Brain microvascular endothelial cell (primary cell): ENCODE data around the gene ZRANB1.

Experiments
- DNase-seq: peaks from one replicate; pipeline ENCODE4 v3.0.0-alpha.2; 2020
- H3K27ac ChIP-seq: fragments of 250-450 bp; sonication (Bioruptor Pico); 2 replicates; pipeline ENCODE4 v1.5.1; 2020; ENCODE audit warnings: mild to moderate bottlenecking, moderate library complexity
- H3K27me3 ChIP-seq: fragments of 250-450 bp; sonication (Bioruptor Pico); replicated peaks from 2 replicates; pipeline ENCODE4 v1.5.1; 2020; ENCODE audit warnings: mild to moderate bottlenecking
- H3K36me3 ChIP-seq: fragments of 250-450 bp; sonication (Bioruptor Pico); replicated peaks from 2 replicates; pipeline ENCODE4 v1.5.1; 2020; ENCODE audit warnings: mild to moderate bottlenecking
- H3K4me3 ChIP-seq: 2 replicates; pipeline ENCODE4 v1.5.1; 2011; ENCODE audit warnings: low read depth, mild to moderate bottlenecking, control low read depth, low read length, moderate library complexity
- in situ Hi-C: cut with HindIII; loops from 2 replicates; pipeline ENCODE4 v1.10.0; 2017; ENCODE audit warnings: low sequenced_read_pairs, low pct_ligation_motif_present
- TF ChIP-seq, protein P1 (sequence below): IDR thresholded peaks from 2 replicates; pipeline ENCODE4 v1.5.1; 2011; ENCODE audit warnings: low read depth, mild to moderate bottlenecking, moderate library complexity, low read length, control low read depth, inconsistent platforms; ENCODE audit errors: missing control alignments

The ZRANB1 gene

DNA sequence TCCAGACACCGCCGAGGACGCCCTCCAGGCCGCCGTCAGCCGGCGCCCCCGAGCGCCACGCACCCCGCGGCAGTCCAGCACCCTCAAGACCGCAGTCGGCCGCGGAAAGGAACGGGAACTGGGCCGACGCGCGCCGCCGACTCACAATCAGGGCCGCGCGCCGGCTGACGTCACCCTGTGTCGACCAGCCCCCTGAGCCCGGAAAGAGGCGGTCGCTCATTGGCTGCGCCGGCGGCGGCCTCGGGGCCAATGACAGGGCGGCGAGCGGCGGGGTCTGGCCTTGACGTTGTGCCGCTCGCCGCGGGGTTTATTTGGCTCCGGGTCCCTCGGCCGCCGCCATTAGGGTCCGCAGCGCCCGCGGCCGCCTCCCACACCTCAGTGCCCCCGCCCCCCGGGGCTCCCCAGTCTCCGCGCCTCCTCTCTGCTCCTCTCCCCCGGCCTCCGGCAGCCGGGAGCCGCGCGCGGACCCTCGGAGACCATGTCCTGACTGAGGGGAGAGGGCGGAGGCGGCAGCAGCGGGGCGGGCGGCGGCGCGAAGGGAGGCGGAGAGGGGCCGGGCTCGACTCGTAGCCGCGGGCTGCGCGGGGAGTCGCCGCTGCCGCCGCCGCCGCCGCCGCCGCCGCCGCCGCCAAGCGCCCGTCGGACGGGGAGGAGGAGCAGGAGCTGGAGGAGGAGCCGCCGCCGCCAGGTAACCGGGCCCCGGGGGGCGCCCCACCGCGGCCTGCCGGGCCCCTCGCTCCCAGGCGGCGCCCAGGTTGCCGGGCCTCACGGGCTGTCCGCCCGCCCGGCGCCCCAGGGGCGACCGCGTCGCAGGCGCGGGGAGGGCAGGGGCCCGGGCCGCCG is 25.1 kb upstream of the ZRANB1 start:
- DNase-seq, result peak; percentile 91
- TF ChIP-seq, protein P1, sequence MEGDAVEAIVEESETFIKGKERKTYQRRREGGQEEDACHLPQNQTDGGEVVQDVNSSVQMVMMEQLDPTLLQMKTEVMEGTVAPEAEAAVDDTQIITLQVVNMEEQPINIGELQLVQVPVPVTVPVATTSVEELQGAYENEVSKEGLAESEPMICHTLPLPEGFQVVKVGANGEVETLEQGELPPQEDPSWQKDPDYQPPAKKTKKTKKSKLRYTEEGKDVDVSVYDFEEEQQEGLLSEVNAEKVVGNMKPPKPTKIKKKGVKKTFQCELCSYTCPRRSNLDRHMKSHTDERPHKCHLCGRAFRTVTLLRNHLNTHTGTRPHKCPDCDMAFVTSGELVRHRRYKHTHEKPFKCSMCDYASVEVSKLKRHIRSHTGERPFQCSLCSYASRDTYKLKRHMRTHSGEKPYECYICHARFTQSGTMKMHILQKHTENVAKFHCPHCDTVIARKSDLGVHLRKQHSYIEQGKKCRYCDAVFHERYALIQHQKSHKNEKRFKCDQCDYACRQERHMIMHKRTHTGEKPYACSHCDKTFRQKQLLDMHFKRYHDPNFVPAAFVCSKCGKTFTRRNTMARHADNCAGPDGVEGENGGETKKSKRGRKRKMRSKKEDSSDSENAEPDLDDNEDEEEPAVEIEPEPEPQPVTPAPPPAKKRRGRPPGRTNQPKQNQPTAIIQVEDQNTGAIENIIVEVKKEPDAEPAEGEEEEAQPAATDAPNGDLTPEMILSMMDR, result no peak
- Histone ChIP-seq H3K27me3 (no peaks in the 10 kb centered on the region), H3K27ac (peak overlapping the region; percentile 97), H3K36me3 (peaks cover 2% of the 10 kb centered on the region), H3K4me3 (peak overlapping the region; percentile 84)
- in situ Hi-C loops, result no loop called here

DNA sequence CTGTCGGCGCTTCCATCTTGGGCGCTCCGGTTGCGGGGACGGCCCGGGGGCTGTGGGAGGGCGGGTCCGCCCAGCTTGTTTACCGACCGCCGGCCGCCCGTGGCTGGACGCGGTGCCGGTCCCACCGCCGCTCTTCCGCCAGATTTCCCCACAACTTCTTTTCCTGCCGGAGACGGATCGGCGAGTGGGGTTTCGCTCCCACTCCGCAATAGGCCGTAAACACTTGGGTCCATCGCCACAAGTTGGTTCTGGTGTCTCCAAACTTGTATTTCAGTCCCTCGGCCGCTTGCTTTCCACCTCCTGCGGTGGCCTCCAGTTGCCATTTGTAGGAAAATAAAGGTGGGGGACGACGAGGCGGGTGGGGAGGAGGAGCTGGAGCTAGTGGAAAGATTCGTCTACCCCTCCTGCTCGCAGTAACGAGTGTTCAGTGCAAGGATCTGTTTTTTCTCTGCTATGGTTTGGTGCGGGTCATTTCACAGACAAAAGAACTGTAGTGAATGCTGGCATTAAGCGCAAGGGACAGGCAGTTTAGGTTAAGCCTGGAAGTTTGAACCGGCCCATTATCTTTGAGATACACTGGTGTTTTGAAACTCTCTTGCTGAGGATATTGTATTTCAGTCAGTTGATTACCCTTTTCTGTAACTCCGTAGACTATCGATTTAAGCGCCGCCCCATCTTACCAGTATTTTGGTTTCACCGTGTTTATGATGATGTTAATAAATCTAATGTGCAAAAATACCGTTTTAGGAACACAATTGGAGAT is 24.3 kb upstream of the ZRANB1 start:
- in situ Hi-C loops, result no loop called here
- TF ChIP-seq, protein P1, result no peak
- peak overlapping the region; percentile 97 for H3K27ac ChIP-seq
- DNase-seq, result peak; percentile 44
- no peaks in the 10 kb centered on the region for H3K27me3 ChIP-seq
- H3K36me3 ChIP-seq, result peaks cover 2% of the 10 kb centered on the region
- H3K4me3 ChIP-seq, result peak overlapping the region; percentile 84

DNA sequence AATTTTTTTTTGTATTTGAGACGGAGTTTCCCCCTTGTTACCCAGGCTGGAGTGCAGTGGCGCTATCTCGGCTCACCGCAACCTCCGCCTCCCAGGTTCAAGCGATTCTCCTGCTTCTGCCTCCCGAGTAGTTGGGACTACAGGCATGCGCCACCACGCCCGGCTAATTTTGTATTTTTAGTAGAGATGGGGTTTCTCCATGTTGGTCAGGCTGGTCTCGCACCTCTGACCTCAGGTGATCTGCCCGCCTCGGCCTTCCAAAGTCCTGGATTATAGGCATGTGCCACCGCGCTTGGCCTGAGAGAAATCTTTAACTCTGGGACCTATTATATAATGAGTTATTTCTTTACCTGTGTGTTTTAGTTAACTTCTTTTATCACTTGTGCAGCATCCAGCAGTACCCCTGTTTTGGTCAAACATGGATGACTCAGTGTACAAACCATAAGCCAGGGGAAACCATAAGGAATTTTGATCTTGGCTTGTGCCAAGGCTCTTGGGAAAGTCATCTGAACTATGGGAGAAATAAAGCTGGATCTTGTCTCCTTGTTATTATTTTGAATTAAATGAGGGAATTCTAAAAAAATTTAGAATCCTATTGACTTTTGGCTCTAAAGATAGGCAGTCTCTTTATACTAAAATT is 23.6 kb upstream of the ZRANB1 start:
- in situ Hi-C loops, result no loop called here
- TF ChIP-seq, protein P1, result no peak
- no peaks in the 10 kb centered on the region for H3K27me3 ChIP-seq
- H3K36me3 ChIP-seq, result peaks cover 2% of the 10 kb centered on the region
- DNase-seq, result no peak
- H3K4me3 ChIP-seq, result peak overlapping the region; percentile 84
- H3K27ac ChIP-seq, result peak overlapping the region; percentile 97

DNA sequence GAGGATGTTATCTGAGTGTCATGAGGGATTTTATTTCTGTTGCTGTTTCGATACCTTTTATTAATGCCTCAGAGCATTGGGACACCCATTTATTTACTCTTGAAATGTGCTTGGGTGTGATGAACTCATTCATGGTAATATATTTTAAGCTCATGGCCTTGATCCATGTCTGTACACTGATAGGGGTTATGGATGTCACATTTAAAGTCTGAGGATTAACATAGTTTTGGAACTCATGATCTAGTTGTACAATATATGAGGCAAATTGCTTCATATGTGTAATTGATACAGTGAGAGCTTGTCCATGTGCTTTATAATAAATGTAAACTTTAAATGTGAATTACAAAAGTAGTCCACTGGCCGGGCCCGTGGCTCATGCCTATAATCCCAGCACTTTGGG is 23.0 kb upstream of the ZRANB1 start:
- TF ChIP-seq, protein P1, result no peak
- in situ Hi-C loops, result no loop called here
- H3K27ac ChIP-seq, result peak overlapping the region; percentile 97
- no peak overlapping the region for H3K4me3 ChIP-seq
- H3K27me3 ChIP-seq, result no peaks in the 10 kb centered on the region
- H3K36me3 ChIP-seq, result peaks cover 2% of the 10 kb centered on the region
- DNase-seq, result no peak

DNA sequence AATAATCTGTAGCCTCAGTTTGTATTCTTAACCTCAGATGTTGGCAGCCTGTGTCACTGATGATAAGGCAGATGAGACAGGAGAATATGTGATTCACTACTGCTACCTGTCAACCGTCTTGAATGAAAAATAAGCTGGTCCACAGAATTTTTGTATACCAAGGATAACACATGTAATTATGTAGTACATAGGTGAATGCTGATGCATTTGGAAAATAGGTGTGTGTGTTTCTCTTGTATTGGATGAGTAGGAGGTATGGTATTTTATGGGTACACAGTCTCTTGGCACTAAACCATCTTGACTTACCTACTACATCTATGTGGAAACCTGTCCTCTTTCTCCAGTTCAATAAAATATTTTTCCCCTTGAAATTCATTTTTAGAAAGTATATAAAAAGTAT is 20.7 kb upstream of the ZRANB1 start:
- no peak overlapping the region for H3K27ac ChIP-seq
- no peaks in the 10 kb centered on the region for H3K27me3 ChIP-seq
- DNase-seq, result no peak
- no peak overlapping the region for H3K4me3 ChIP-seq
- TF ChIP-seq, protein P1, result no peak
- H3K36me3 ChIP-seq, result peaks cover 2% of the 10 kb centered on the region
- in situ Hi-C loops, result no loop called here
